H1 (cell line): Measurements from ENCODE around the gene MKLN1. TPM values are rescaled to one million over a fixed set of nuclear protein-coding genes. Genes with fewer than 3 reads are reported as not detected.
A peak's percentile ranks its signal among the peaks of the same experiment; 100 is the strongest.

ENCODE experiments used
- CTCF ChIA-PET: fragments of 300-600 bp; sonication (Branson Sonifier 250); formaldehyde crosslinking; loops from one replicate; lab custom pipeline; 2021; ENCODE audit not compliant: partially characterized antibody; lab: Charles Lee
- POLR2A ChIA-PET: fragments of 300-600 bp; sonication (Branson Sonifier 250); formaldehyde crosslinking; loops from one replicate; lab custom pipeline; 2021; ENCODE audit warnings: inconsistent platforms; ENCODE audit not compliant: partially characterized antibody; lab: Charles Lee
- DNase-seq, 2 experiments: peaks; one replicate each; pipeline versions ENCODE4 v3.0.0 to v3.0.0-alpha.2; 2010 to 2022; ENCODE audit warnings: low spot score in 2 of 2, low read depth in 1 of 2, mixed read lengths in 1 of 2
- FAIRE-seq: peaks from 2 replicates; lab custom pipeline; 2011; peaks lifted over from hg19 to GRCh38; lab: Jason Lieb, UNC
- H2AFZ ChIP-seq: 2 replicates; pipeline ENCODE4 v1.8.1; 2012; ENCODE audit warnings: low read length, inconsistent platforms
- H2AK5ac ChIP-seq: 2 replicates; pipeline ENCODE4 v1.6.1; 2013; ENCODE audit warnings: low read depth, low read length
- H2BK120ac ChIP-seq: replicated peaks from 2 replicates; pipeline ENCODE3; 2013; ENCODE audit warnings: low read depth, low read length, inconsistent platforms
- H2BK12ac ChIP-seq: 2 replicates; pipeline ENCODE4 v1.6.1; 2013; ENCODE audit warnings: low read depth, low read length
- H2BK15ac ChIP-seq: 2 replicates; pipeline ENCODE4 v1.6.1; 2013; ENCODE audit warnings: low read length
- H2BK20ac ChIP-seq: 2 replicates; pipeline ENCODE4 v1.6.1; 2013; ENCODE audit warnings: low read length
- H2BK5ac ChIP-seq: 2 replicates; pipeline ENCODE4 v1.6.1; 2013; ENCODE audit warnings: low read depth, low read length
- H3K14ac ChIP-seq: 2 replicates; pipeline ENCODE4 v1.6.1; 2013; ENCODE audit warnings: inconsistent platforms; ENCODE audit not compliant: insufficient read length
- H3K18ac ChIP-seq: 2 replicates; pipeline ENCODE4 v1.6.1; 2013; ENCODE audit warnings: low read length; ENCODE audit errors: extremely low read depth
- H3K23ac ChIP-seq: 2 replicates; pipeline ENCODE4 v1.6.1; 2013; ENCODE audit warnings: inconsistent platforms; ENCODE audit not compliant: insufficient read length
- H3K23me2 ChIP-seq: 2 replicates; pipeline ENCODE4 v1.6.1; 2013; ENCODE audit warnings: low read depth, low read length
- H3K27ac ChIP-seq: 2 replicates; pipeline ENCODE4 v1.6.1; 2011; ENCODE audit warnings: low read depth, low read length, inconsistent platforms
- H3K27me3 ChIP-seq, 4 experiments: replicated peaks in 1 of 4; 1 replicate in 1 of 4; 2 replicates in 3 of 4; pipeline versions ENCODE4 v1.6.1 to v1.8.1; 2011 to 2013; ENCODE audit warnings: low read length in 3 of 4, mild to moderate bottlenecking in 3 of 4, inconsistent platforms in 2 of 4, mixed read lengths in 2 of 4, moderate library complexity in 1 of 4; ENCODE audit not compliant: control insufficient read depth in 3 of 4, insufficient read depth in 3 of 4; ENCODE audit errors: extremely low read depth in 1 of 4
- H3K36me3 ChIP-seq, 4 experiments: 2 replicates each; pipeline versions ENCODE4 v1.6.1 to v1.8.1; 2011 to 2013; ENCODE audit warnings: mild to moderate bottlenecking in 4 of 4, low read length in 3 of 4, moderate library complexity in 2 of 4, control low read depth in 1 of 4, inconsistent platforms in 1 of 4; ENCODE audit not compliant: insufficient read depth in 4 of 4, control insufficient read depth in 2 of 4
- H3K4ac ChIP-seq: replicated peaks from 2 replicates; pipeline ENCODE3; 2013; ENCODE audit warnings: low read length, low read depth, mixed read lengths, inconsistent platforms; ENCODE audit not compliant: insufficient read length
- H3K4me1 ChIP-seq, 4 experiments: replicated peaks in 1 of 4; 1 replicate in 1 of 4; 2 replicates in 3 of 4; pipeline versions ENCODE4 v1.6.1 to v1.8.1; 2011 to 2013; ENCODE audit warnings: low read length in 3 of 4, inconsistent platforms in 2 of 4, mixed read lengths in 1 of 4; ENCODE audit not compliant: insufficient read depth in 4 of 4, control insufficient read depth in 3 of 4
- H3K4me2 ChIP-seq, 2 experiments: 2 replicates each; pipeline versions ENCODE4 v1.6.1 to v1.8.1; 2011 to 2013; ENCODE audit warnings: low read depth in 2 of 2, low read length in 2 of 2, control low read depth in 1 of 2, inconsistent platforms in 1 of 2, mild to moderate bottlenecking in 1 of 2; ENCODE audit not compliant: insufficient read depth in 1 of 2
- H3K4me3 ChIP-seq, 4 experiments: fragments of 200-600, 300-600 bp in 1 of 4; sonication (generic), shearing (Covaris generic), sonication (Bioruptor Twin) in 1 of 4; 2 replicates each; pipeline versions ENCODE4 v1.5.1 to v1.8.1; 2011 to 2016; ENCODE audit warnings: low read length in 4 of 4, low read depth in 3 of 4, control low read depth in 2 of 4, inconsistent platforms in 2 of 4, mild to moderate bottlenecking in 2 of 4, mixed read lengths in 1 of 4, moderate library complexity in 1 of 4; ENCODE audit not compliant: insufficient read depth in 2 of 4; ENCODE audit errors: extremely low read depth in 1 of 4
- H3K56ac ChIP-seq: replicated peaks from 2 replicates; pipeline ENCODE3; 2013; ENCODE audit warnings: low read depth, mild to moderate bottlenecking, mixed read lengths, low read length, inconsistent platforms; ENCODE audit not compliant: insufficient read length
- H3K79me1 ChIP-seq: 2 replicates; pipeline ENCODE4 v1.6.1; 2013; ENCODE audit warnings: low read depth, low read length, control low read depth
- H3K79me2 ChIP-seq, 2 experiments: 2 replicates each; pipeline versions ENCODE4 v1.6.1 to v1.8.1; 2012 to 2013; ENCODE audit warnings: low read length in 2 of 2, mild to moderate bottlenecking in 2 of 2, inconsistent platforms in 1 of 2; ENCODE audit not compliant: insufficient read depth in 2 of 2, control insufficient read depth in 1 of 2
- H3K9ac ChIP-seq, 4 experiments: replicated peaks in 1 of 4; 1 replicate in 1 of 4; 2 replicates in 3 of 4; pipeline versions ENCODE4 v1.6.1 to v1.8.1; 2011 to 2013; ENCODE audit warnings: low read depth in 3 of 4, low read length in 3 of 4, control low read depth in 2 of 4, mild to moderate bottlenecking in 2 of 4, moderate library complexity in 2 of 4, inconsistent platforms in 1 of 4; ENCODE audit errors: extremely low read depth in 1 of 4
- H3K9me3 ChIP-seq, 2 experiments: 2 replicates each; pipeline versions ENCODE4 v1.6.1 to v1.8.1; 2012 to 2013; ENCODE audit warnings: mild to moderate bottlenecking in 2 of 2, moderate library complexity in 2 of 2, control low read depth in 1 of 2, inconsistent platforms in 1 of 2, low read depth in 1 of 2, low read length in 1 of 2, mixed read lengths in 1 of 2; ENCODE audit not compliant: insufficient read depth in 2 of 2
- H4K20me1 ChIP-seq, 2 experiments: replicated peaks in 1 of 2; 2 replicates each; pipeline versions ENCODE3 to v1.8.1; 2011 to 2013; ENCODE audit warnings: inconsistent platforms in 2 of 2, low read length in 2 of 2, mild to moderate bottlenecking in 1 of 2; ENCODE audit not compliant: insufficient read depth in 2 of 2, control insufficient read depth in 1 of 2
- H4K5ac ChIP-seq: 2 replicates; pipeline ENCODE4 v1.6.1; 2013; ENCODE audit warnings: low read length, low read depth, mixed read lengths, inconsistent platforms; ENCODE audit not compliant: insufficient read length
- H4K8ac ChIP-seq: 2 replicates; pipeline ENCODE4 v1.8.0; 2013; ENCODE audit warnings: mild to moderate bottlenecking, moderate library complexity, low read length, inconsistent platforms; ENCODE audit not compliant: insufficient read depth; ENCODE audit errors: extremely low read depth
- H4K91ac ChIP-seq: replicated peaks from 2 replicates; pipeline ENCODE3; 2013; ENCODE audit warnings: low read length, mixed read lengths, inconsistent platforms; ENCODE audit not compliant: insufficient read length
- NANOG ChIP-seq: IDR thresholded peaks from 2 replicates; pipeline ENCODE4 v1.6.1; 2011; ENCODE audit warnings: low read length, low read depth, mild to moderate bottlenecking, inconsistent platforms; ENCODE audit not compliant: insufficient read depth, poor library complexity, severe bottlenecking
- SIRT6 ChIP-seq: IDR thresholded peaks from one replicate; pipeline ENCODE4 v1.7.1; 2012; ENCODE audit warnings: low read length, inconsistent platforms
- SP2 ChIP-seq: IDR thresholded peaks from 2 replicates; pipeline ENCODE4 v1.6.1; 2012; ENCODE audit warnings: mild to moderate bottlenecking, low read length, inconsistent platforms
- SRF ChIP-seq: IDR thresholded peaks from 2 replicates; pipeline ENCODE4 v1.6.1; 2011; ENCODE audit warnings: mild to moderate bottlenecking, low read depth, low read length, moderate library complexity
- ZNF274 ChIP-seq: IDR thresholded peaks from 2 replicates; pipeline ENCODE4 v1.7.0; 2012; ENCODE audit warnings: low read length, borderline replicate concordance; ENCODE audit errors: extremely low read depth
- WGBS, 2 experiments: shearing (Covaris generic) in 1 of 2; methylation state at CpG; one replicate each; pipeline versions ENCODE4 v1.1.6 to v1.1.7; 2013 to 2015; ENCODE audit warnings: low lambda C conversion rate in 2 of 2, mixed read lengths in 2 of 2, inconsistent platforms in 1 of 2, low coverage in 1 of 2, missing lambda C conversion rate in 1 of 2; ENCODE audit not compliant: insufficient replicate concordance in 2 of 2, insufficient coverage in 1 of 2, insufficient read length in 1 of 2; ENCODE audit errors: extremely low coverage in 1 of 2, missing lambda C conversion rate in 1 of 2; 5-methylcytosine and 5-hydroxymethylcytosine counted together
- polyA plus RNA-seq, 7 experiments: library from polyadenylated mRNA; depleted of rRNA in 3 of 7; stranded (reverse) in 5 of 7; unstranded in 2 of 7; fragments of >200 nt in 5 of 7; fragments of 200-250 nt in 2 of 7; gene quantifications; 1 replicate in 5 of 7; 2 replicates in 1 of 7; 4 replicates in 1 of 7; pipeline versions ENCODE4 v1.2.1 to v1.2.3, GENCODE V29; 2011 to 2013; ENCODE audit warnings: missing spikeins in 2 of 7, mixed read lengths in 2 of 7
- total RNA-seq: library from RNA; stranded (reverse); fragmentation: NEBNext Ultra II Directional; extraction: Animal tissue kit (Norgen Biotek cat#: 25700); gene quantifications from 2 replicates; pipeline ENCODE4 v1.2.1, GENCODE V29; 2021

The MKLN1 gene
- total and polyA plus RNA-seq, 2 of the 8 experiments (the other 6 are each of a cell fraction or from before 2014, with no cell fraction given): 22.3 to 50.9 TPM

DNA sequence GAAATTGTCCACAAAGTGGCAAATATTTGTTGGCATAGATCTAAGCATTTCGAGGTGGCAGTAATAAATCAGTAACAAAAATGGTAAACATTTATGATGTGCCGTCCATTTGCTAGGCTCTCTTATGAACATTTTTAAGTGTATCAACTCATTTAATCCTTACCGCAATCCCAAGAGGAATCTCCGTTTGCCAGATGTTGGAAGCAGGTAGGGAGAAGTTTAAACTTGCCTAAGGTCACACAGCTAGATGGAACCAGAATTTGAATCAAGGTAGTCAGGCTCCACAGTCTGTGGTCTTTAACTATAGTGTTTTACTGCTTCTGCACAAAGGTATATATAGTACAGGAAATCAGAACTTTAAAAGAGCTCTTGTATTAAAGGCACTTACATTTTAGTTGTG, 2.6 kb downstream of the MKLN1 start:
- H2BK120ac ChIP-seq: no peak overlapping the region
- no peaks in the 10 kb centered on the region; the same call in 1 of the 2 replicates for H3K79me1 ChIP-seq
- no peak overlapping the region for H3K23ac ChIP-seq
- no peaks in the 10 kb centered on the region for H3K36me3 ChIP-seq
- ChIA-PET CTCF (interaction anchor here (0.6 to 1.4 kb wide), 2 partner anchors 26 to 145 kb away, joined by 3 to 5 read pairs; no protein-coding TSS in a partner anchor), POLR2A (interaction anchor here (1.0 to 1.1 kb wide), 2 partner anchors 22 to 220 kb away, joined by 3 read pairs; no protein-coding TSS in a partner anchor)
- no peaks in the 10 kb centered on the region for H4K20me1 ChIP-seq
- H2BK20ac ChIP-seq: no peak overlapping the region
- FAIRE-seq (no peak), DNase-seq (no peak)
- H3K14ac ChIP-seq: no peak overlapping the region
- peak overlapping the region in 1 of 4 experiments; percentile 91; a peak in 1 of 8 replicates for H3K4me3 ChIP-seq
- H4K8ac ChIP-seq: no peak overlapping the region
- no peak overlapping the region for H4K5ac ChIP-seq
- no peak overlapping the region for H2AK5ac ChIP-seq
- H2BK15ac ChIP-seq: no peak overlapping the region
- no peak overlapping the region for H2BK12ac ChIP-seq
- no peak overlapping the region for H3K4ac ChIP-seq
- peaks cover 22 to 75% of the 10 kb centered on the region in 2 experiments for H3K79me2 ChIP-seq
- no peak overlapping the region for H3K56ac ChIP-seq
- WGBS, 2 experiments: 83% methylated on average over 4 of the region's 4 CpGs; no CpG with 5 or more reads in 1 of the 2 experiments
- H3K4me1 ChIP-seq: peaks cover 0 to 11% (median 7%) of the 10 kb centered on the region in 4 experiments; a peak in 5 of 7 replicates
- no peak overlapping the region for H4K91ac ChIP-seq
- H2AFZ ChIP-seq: no peak overlapping the region
- H3K9me3 ChIP-seq: no peaks in the 10 kb centered on the region
- no peak overlapping the region for H3K9ac ChIP-seq
- H3K23me2 ChIP-seq: peaks cover 6% of the 10 kb centered on the region
- no peak overlapping the region for H3K18ac ChIP-seq
- H3K4me2 ChIP-seq: peak overlapping the region; percentile 26 to 100; a peak in 3 of 4 replicates
- H2BK5ac ChIP-seq: no peak overlapping the region
- no peaks in the 10 kb centered on the region for H3K27me3 ChIP-seq
- no peak overlapping the region for H3K27ac ChIP-seq
- TF ChIP-seq NANOG: no peak
- TF ChIP-seq SIRT6: no peak
- TF ChIP-seq SP2: no peak
- no peak for TF ChIP-seq ZNF274
- TF ChIP-seq SRF: no peak
